Stimulated activated CD8-positive, alpha-beta memory T cell treated with anti-CD3 and anti-CD28 coated beads, Interleukin-12 subunit alpha, Interleukin-12 subunit beta, amount 100 ng/mL, for 4 hours (primary cell): ENCODE results near the gene NEUROD6.

Source experiments
- DNase-seq: peaks from one replicate; pipeline ENCODE4 v3.0.0-alpha.2; 2020; ENCODE audit warnings: low read depth

The NEUROD6 gene

DNA sequence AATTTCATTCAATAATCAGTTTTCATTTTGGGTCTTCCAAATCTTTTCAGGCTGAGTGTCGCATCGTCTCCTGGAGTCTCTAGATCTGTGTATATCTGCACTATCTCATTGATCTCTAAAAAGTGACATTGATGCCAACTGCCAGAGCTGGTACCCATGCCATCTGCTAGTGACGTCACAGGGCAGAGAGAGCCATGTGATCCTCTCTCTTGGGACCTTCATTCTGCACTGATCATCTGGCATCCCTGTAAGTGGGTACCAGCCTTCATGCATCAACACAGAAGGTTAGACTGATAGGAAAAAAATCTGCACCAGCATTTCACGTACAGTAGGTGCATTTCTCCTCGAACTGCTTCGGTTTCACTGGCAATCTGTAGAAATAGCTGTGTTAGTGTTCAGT, at the start of gene NEUROD6:
Gene NEUROD6 (minus strand): TSS at position 124 of the 400 bp plus-strand sequence. CDS start 1,458 bp downstream, outside the sequence.
- DNase-seq, result no peak

DNA sequence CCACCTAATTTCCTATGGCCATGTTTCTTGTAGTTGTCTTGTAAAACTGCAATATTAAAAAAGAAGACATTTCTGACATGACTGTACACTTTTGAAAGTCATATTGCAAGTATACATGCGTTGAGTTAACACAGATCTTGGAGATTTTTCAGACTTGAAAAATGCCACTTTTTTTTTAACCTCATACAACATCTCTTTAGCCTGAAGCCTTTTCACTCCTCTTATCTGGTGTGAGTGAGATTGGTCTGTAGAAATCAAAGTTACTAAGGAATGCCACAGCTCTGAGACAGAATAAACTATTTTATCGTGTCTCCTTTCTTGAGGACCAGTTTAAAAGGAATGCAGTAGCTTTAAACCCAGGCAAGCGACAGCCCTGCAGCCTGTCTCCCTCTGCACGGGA, 43.9 kb upstream of the NEUROD6 start:
- no peak for DNase-seq

DNA sequence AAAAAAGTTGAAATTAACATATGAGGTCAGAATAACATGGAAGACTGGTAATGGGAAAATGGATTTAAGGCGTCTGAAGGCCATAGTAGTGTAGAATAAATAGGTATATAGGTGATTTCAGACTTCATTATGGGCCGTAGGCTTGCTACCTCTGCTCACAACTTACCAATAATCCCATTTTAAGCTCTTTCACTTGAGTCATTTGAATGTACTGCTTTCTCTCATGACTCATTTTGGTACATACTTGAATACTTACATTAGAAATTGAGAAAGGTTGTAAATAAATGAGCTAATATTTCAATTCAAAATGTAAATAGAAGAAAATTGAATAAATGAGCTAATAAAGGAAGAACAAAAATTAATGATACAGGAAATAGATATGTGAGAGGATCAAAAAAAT, 42.2 kb upstream of the NEUROD6 start:
- DNase-seq, result no peak

DNA sequence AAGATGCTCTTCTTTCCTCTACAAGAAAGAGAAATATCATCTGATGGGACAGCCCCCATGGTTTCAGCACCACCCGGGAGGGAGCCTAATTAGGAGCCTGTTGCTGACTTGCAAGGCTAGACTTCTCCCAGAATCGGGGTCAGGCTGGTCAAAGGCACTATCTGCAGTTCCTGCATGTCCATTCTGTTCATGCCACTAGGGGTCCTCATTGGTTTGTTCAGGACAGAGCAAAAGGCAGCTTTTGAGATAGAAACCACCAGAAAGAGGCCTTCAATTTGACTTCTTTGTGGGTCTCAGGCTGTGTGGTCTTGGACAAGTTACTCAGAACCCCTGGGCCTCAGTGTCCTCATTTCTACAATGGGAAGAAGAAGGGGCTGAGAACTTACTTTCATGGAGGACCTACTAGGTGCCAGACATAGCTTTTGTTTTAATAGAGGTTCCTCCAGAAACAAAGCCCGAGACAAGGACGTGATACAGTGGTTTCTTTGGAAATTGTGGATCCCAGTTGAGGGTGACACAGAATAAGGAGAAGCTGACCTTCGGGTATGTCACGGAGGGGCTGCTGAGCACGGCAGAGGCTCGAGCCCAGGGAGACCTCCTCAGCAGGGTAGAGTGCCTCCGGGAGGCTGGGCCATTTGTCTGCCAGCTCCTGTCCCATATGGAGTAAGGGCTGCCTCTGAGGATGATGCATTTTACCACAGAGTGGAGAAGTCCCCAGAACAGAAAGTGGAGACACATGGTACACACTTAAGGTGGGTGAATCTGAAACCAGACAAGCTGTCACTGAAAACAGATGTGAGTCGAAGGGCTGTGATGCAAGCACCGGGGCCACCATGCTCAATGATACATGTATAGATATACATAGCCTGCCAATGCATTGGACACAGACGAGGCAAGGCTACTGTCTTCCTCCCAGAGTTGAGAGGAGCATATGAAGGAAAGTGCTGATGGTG, 33.1 kb upstream of the NEUROD6 start:
- DNase-seq, result no peak

DNA sequence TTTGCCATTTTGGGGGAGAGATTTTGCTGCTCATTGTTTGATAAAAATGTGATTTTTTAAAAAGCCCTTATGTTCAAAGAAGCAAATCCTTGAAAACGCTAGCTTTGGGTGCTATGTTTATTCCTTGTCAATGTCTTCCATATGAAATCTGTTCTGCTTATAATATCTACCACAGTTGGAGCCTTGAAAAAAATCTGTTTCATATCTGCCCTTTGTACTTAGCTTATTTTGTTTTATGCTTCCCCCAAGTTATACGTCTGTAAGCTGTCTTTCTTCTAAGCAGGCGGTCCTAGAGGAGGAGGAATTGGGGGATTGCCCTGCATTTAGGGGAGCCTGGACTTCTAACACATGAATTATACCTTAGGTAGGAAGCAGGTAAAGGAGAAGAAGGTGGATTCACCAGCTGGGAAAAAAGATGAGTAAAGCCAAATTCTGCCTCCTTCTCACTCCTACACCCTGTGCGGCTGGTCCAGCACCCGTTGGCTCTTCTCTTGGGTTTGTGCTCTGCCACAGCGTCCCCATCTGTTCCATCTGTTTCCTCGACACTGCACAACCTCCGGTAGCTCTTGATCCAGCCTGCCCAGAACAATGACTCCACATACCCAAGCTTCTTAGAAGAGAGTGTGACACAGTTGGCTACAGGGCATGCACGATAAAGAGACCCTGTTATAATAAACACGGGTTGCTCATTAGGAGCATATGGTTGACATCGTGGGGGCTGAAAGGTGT, 31.9 kb upstream of the NEUROD6 start:
- no peak for DNase-seq

DNA sequence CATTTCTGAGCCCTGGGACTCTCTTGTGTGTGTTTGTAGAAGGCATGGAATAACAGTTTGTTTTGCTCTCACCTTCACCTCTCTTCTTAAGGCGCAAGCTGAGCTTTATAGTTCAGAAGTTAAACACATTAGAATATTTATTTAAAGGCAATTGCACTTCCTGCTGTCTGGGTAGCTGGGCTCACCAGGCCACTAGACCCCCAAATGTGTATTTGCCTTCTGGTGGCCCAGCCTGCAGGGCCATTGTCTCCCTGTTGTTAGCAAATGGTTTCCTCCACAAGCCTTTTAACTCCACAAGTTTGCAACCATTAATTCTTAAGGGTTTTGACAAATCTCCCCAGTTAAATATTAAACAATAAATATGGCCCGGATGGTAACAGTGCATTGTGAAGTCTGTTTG, 31.1 kb upstream of the NEUROD6 start:
- DNase-seq, result no peak

DNA sequence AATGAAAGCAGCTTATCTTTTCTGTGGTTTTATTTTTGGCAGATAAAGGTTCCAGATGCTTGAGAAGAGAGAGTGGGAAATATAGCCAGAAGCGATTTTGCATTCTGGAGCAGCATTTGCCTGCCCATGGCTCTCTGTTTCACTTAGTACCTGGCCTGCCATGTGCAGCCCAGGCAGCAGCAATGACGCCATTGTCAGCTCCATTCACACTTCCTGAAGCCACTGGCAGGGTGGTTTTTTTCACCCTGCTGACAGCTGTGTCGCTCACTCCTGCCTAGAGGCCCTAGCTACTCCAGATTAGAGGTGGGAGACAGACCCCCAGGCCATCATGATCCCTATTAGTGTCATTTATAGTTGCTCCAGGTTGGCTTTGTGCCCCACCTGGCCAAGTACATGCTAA, 30.1 kb upstream of the NEUROD6 start:
- no peak for DNase-seq

DNA sequence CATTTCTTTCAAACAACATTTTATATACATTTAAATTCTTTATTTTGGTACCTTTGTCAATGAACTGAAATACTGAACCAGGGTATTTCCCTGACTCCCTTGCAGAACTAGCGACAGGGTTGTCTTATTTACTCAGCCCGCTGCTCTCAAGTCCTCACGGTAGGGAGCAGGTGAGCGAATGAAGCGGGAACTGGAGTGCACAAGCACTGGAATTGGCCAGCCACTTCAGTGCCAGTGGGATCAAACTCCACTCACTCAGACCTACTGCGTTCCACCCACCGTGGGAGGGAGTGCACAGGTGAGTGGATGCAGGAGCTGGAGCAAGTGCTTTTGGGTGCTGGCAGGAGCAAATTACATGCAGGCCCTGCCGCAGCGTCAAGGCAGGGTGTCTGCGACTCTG, 28.1 kb upstream of the NEUROD6 start:
- DNase-seq, result no peak

DNA sequence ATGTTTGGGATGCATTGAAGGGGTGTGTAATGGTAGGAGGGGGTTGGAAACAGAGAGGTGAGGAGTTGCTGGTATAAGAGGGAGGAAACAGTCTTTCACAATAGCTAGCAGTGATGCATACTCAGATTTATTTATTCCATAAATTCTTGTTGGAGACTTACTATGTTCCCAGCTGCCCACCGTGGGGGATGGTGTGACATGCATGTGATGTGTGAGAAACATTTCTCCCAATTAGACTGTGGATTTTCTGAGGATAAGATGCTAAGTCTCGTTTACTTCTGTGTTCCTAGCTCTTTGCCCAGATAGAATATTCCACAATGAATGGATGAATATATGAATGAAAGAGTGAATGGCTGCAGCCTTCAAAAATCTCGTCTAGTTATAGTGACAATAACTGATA, 23.0 kb upstream of the NEUROD6 start:
- DNase-seq, result no peak

DNA sequence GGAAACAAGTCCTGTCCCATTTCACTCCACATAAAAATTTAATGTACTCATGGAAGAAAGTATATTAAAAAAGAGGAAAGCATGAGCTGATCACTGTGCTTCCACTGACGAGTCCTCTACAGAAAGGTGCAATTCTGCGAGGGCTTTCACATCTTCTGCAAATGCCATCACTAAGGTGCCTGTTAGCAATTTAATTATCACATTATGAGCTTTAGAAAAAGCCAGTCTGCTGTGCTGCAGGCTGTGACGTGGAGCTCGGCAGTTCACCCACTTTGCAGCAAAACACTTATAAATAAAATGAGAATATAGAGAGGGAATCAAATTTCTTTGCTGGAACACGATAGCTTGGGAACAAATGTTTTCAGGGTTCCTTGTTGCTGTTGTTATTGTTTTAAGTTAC, 22.5 kb upstream of the NEUROD6 start:
- no peak for DNase-seq

DNA sequence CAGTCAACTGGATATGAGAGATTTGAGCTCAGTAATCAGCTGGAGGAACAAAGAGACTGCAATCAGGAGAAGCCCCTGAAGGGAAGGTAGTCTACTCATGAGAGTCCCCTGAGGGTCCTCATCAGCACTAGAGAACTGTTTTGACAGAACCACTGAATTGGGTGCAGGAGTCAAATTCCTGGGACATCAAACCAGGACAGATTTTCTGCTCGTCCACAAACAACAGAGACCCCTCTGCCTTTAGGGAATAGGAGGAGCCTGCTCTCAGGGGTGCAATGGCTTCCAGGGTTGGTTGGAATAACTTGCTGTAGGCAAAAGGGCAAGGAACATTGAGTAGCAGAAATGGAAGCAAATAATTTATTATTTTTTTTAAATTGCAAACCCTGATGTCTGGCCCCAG, 21.9 kb upstream of the NEUROD6 start:
- DNase-seq, result no peak

DNA sequence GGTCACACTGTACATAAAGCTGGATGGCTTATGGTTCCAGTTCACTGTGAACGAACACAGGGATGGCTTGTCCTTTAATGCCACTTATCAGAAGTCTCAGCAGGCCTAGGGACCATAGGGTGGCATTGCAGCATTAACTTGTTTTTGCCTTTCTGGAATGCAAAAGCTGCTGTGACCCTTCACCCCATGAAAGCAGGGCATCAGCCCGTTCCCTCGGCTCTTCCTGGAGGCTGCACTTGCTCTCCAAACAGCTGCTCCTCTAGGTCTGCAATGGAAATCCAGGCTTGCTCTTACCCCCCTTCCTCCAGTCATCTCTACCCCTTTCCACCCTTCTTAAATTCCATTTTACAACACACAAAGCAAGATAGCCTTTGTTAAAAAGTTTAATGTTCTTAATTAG, 17.9 kb upstream of the NEUROD6 start:
- no peak for DNase-seq

DNA sequence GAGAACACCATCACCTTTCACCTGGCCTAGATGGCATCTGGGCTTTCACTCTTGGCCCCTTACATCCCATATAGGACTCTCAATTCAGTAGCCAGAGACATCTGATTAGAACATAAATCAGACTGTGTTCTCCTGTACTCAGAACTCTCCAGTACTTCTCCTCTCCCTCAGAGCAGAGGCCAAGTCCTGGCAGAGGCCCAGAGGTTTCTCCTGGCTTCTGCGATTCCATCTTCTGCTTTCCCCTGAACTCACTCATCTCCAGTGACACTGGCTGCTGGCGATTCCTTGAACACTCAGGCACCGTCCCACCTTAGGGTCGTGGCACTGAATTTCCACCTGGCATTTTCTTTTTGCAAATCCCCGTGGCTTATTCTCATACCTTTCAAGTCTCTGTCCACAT, 4.9 kb upstream of the NEUROD6 start:
- DNase-seq, result no peak

DNA sequence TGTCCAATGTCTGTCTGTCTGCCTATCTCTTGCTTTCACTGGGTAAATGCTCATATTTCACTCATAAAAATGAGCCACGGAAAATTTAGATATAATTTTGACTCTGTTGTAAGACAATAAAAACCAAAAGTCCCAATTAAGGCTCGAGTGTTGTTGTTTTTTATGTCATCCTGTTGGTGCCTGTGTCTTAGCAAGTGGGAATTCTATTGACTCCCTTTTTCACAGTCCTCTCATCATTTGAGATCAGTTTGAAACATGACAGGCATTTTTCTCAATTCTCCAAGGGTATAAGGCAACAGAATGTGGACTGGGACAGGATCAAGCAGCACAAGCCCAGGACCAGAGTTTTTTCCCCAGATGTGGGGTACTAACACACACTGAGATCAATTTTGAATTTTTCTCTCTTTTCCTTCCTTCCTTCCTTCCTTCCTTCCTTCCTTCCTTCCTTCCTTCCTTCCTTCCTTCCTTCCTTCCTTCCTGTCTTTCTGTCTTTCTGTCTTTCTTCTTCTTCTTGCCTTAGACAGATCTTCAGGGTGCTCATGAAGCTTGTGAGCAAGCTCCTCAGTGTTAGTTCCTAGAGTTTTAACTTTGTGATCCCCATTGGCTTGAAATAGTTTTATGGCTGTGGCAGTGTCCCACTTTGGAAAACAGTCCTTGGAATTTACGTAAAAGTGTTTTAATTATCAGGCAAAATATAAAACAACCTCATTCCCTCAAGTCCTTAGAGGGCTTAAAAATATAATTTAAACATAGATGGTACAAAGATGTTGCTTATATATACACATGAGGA, 3.2 kb upstream of the NEUROD6 start:
- no peak for DNase-seq

DNA sequence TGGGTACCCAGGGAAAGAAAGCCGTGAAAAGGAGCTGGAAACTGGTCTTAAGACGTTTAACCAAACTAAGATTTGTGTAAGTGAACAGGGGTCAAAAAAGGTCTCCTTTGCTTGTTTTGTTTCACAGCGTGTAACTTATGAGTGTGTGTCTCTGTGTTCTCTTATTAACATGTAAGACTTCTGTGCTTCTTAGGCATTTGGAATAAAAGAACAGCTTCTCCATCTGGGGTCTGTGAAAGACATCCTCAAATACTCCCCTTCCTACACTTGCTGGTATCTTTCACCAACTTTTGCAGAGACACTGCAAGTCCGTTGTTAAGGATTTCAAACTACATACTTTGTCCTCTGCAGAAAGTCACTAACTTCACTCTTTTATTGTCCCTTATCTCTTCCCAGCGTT, 615 bp upstream of the NEUROD6 start:
- no peak for DNase-seq

DNA sequence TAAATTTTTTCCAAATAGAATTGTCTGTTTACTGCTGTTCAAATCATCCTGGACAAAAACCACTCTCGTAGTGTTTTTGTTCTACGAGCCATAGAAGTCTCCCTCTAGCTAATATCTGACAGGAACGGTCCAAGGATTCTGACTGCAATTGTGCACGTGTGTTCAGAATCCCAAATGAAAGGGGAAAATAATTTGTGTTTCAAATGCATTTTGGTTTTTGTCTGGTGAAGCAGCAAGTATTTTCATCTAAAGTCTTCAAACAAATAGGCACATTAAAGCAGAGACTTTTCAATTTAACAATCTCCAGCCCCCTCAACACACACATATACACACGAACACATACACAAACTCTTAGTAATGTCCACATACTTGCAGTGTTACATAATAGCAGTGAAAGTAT, 475 bp downstream of the NEUROD6 start:
- no peak for DNase-seq

DNA sequence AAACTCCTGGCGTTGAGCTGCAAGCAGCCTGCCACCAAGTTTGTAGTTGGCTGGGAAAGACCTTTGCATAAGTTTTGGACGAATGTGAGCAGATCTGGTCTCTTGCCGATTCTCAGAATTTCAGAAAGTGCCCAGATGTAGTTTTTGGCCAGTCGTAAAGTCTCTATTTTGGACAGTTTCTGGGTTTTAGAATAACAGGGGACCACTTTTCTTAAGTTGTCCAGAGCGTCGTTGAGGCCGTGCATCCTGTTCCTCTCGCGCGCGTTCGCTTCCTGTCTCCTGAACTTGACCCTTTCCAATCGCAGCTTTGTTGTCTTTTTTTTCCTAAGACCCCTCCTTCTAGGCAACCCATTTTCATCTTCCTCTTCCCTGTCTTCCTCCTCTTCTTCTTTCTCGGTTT, 1.8 kb downstream of the NEUROD6 start:
- no peak for DNase-seq

DNA sequence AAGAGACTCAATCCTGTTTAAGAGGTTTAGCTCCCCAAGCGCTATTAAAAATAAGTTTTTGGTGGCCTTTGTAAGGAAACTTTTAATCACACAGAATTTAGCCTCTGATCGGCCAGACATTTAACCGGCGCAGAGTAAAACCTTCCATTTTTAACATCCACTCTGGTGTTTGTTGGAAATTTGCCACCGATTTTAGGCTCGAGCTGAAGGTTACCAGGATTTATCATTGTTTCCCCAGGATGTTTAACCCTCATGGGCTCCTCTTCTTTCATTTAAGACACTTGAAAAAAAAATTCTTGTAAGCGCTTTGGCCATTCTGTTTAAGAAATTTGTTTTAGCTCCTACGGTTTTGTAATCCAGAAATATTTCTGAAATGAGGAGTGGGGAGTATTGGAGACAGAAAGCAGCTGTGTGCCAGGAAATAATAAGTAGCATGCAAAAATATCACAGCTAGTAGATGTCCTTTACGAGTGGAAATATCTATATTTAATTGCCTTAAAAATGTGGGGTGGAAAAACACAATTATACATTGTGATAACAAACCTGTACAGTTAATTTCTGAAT, 3.4 kb downstream of the NEUROD6 start:
- DNase-seq, result no peak

DNA sequence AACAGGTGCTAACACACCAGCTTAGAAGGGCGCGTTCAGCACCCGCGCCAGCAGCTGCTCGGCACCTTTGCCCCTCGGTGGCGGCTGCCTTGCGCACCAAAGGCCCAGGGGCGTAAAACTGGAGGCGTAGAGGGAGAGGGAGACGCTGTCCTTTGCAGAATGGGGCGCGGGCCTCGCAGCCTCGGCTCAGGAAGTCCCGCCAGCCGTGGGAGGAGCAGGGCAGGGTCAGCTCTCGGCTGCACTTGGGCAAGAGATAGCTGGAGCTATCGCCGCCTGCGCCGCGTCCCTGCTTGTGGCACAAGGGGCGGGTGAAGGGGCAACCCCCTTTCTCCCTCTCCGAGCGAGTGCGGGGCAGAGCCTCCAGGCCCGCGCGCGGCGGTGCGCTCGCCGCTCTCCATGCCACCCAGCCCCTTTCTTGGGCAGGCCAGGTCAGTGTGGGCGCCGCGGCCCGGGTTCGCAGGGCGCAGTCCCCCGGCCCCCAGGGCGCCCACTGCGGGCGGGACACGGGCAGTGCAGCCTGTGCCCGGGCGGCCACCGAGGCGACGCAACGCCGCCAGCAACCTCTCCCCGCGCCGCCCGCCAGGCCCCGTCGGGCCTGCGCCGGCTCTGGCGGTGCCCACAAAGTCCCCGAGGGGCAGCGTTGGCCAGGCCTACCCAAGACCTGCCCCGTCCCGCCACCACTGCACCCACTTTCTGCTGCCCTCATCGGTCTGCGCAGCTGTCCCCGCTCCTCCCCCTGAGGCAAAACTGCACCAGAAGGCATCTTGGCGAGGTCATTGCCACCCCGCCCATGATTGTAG, 4.1 kb downstream of the NEUROD6 start:
- DNase-seq, result no peak

DNA sequence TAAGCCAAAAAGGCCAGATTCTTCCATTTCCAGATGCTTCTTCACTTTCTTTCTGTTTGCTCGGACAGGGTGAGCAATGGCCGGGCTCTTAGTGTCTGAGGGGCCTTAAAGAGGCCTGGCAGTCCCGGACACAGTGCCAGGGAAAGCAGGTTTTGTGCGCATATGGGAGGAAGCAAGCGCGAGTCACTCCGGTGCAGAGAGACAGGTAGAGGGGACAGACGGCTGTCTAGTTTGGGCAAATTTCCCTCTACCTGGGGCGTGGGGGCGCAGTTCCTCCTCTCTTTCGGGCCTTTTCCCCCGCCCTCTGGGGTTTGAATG, 4.7 kb downstream of the NEUROD6 start:
- no peak for DNase-seq

DNA sequence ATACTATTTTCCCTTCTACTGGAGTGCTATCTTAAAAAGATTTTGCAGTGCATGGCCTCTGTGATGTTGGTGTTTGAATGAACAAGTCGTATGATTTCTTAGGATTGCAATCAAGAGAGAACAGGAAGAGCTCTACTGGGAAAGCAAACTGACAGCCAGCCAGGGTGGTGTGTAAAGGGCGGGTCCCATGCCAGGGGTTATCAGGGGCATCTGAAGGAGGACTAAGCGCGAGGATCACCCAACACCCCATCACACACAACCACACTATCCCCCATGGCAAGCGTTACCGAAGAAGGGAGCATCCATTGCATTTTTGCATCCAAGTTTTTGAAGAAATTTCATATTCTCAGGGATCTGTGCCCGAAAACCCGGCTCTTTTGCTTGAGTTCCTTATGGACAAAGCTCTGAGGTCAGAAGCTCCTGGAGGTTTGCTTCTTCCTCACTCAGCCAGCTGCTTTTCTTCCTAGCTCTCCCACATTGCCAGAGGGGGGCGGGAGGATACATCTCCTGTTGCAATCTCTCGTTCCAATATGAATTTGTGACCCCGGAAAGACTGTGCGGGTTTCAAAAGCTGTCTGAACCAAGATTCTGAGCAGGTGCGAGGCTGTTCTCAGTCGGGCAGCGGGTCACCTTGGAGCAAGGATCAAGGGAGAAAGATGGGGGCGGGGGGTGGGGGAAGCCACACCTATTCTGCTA, 5.2 kb downstream of the NEUROD6 start:
- DNase-seq, result no peak
